Mesothelial cell of epicardium (in vitro differentiated cells): ENCODE results near the gene GLMN. TPM values are rescaled to one million over a fixed set of nuclear protein-coding genes. Genes with fewer than 3 reads are reported as not detected.

ENCODE experiments used
- DNase-seq, 2 experiments: peaks; one replicate each; pipeline ENCODE4 v3.0.0; 2021; ENCODE audit warnings: low spot score in 2 of 2; ENCODE audit not compliant: unreplicated experiment in 2 of 2
- H3K27ac Mint-ChIP-seq: 2 replicates; pipeline ENCODE4 v1.8.0; 2021; ENCODE audit warnings: mixed read lengths
- H3K27me3 Mint-ChIP-seq: 2 replicates; pipeline ENCODE4 v1.8.0; 2021; ENCODE audit warnings: low read depth, mixed read lengths
- H3K36me3 Mint-ChIP-seq: 2 replicates; pipeline ENCODE4 v1.8.0; 2021; ENCODE audit warnings: mixed read lengths
- H3K4me1 Mint-ChIP-seq: 2 replicates; pipeline ENCODE4 v1.8.0; 2021; ENCODE audit warnings: mixed read lengths
- H3K4me3 Mint-ChIP-seq: 2 replicates; pipeline ENCODE4 v1.8.0; 2021; ENCODE audit warnings: mild to moderate bottlenecking, moderate library complexity, mixed read lengths
- H3K9me3 Mint-ChIP-seq: 2 replicates; pipeline ENCODE4 v1.8.0; 2021; ENCODE audit warnings: mixed read lengths
- CTCF ChIP-seq: fragments of 200-600 bp; sonication (generic); IDR thresholded peaks from one replicate; pipeline ENCODE4 v1.5.0; 2021; ENCODE audit warnings: antibody characterized with exemption; ENCODE audit not compliant: unreplicated experiment
- total RNA-seq: library from RNA; stranded (reverse); gene quantifications from 3 replicates; pipeline ENCODE4 v1.2.1, GENCODE V29; 2021

GLMN gene
- total RNA-seq, 1 donor from 2014 or later: 22.7 TPM

GRCh38 chr1:92230736-92231135 is 68.1 kb downstream of the GLMN start:
- no peaks in the 10 kb centered on the region for H3K27me3 Mint-ChIP-seq
- H3K4me1 Mint-ChIP-seq: no peaks in the 10 kb centered on the region
- TF ChIP-seq CTCF: no peak
- H3K36me3 Mint-ChIP-seq: no peaks in the 10 kb centered on the region
- no peak overlapping the region for H3K27ac Mint-ChIP-seq
- H3K9me3 Mint-ChIP-seq: no peaks in the 10 kb centered on the region
- DNase-seq: no peak
- no peak overlapping the region for H3K4me3 Mint-ChIP-seq

GRCh38 chr1:92228401-92228800 is 70.4 kb downstream of the GLMN start:
- no peak overlapping the region for H3K4me3 Mint-ChIP-seq
- DNase-seq: no peak
- H3K9me3 Mint-ChIP-seq: no peaks in the 10 kb centered on the region
- TF ChIP-seq CTCF: no peak
- no peaks in the 10 kb centered on the region for H3K36me3 Mint-ChIP-seq
- H3K27ac Mint-ChIP-seq: no peak overlapping the region
- H3K4me1 Mint-ChIP-seq: no peaks in the 10 kb centered on the region
- H3K27me3 Mint-ChIP-seq: no peaks in the 10 kb centered on the region

GRCh38 chr1:92219028-92219427 is 79.8 kb downstream of the GLMN start:
- no peak for DNase-seq
- Mint-ChIP-seq H3K4me3 (no peak overlapping the region), H3K36me3 (no peaks in the 10 kb centered on the region), H3K27me3 (no peaks in the 10 kb centered on the region), H3K9me3 (peaks cover 3% of the 10 kb centered on the region), H3K4me1 (no peaks in the 10 kb centered on the region), H3K27ac (no peak overlapping the region)
- TF ChIP-seq CTCF: no peak

- no peaks in the 10 kb centered on the region for H3K36me3 Mint-ChIP-seq
- H3K27ac Mint-ChIP-seq: no peak overlapping the region
- no peak for DNase-seq
- H3K9me3 Mint-ChIP-seq: peaks cover 3% of the 10 kb centered on the region
- H3K27me3 Mint-ChIP-seq: no peaks in the 10 kb centered on the region
- H3K4me3 Mint-ChIP-seq: no peak overlapping the region
- H3K4me1 Mint-ChIP-seq: no peaks in the 10 kb centered on the region
- TF ChIP-seq CTCF: no peak
These were observed 80.2 kb downstream of the GLMN start for GRCh38 chr1:92218559-92218958.

GRCh38 chr1:92217721-92218120 is 81.1 kb downstream of the GLMN start, which contains the start of gene C1orf146:
C1orf146 (plus strand) TSS chr1:92217915; CDS start chr1:92231421, 13,506 bp downstream.
- Mint-ChIP-seq H3K36me3 (no peaks in the 10 kb centered on the region), H3K4me1 (no peaks in the 10 kb centered on the region), H3K27me3 (no peaks in the 10 kb centered on the region), H3K9me3 (no peaks in the 10 kb centered on the region), H3K27ac (no peak within 1 kb of the TSS), H3K4me3 (no peak within 1 kb of the TSS)
- DNase-seq: no peak
- TF ChIP-seq CTCF: no peak

- H3K36me3 Mint-ChIP-seq: no peaks in the 10 kb centered on the region
- TF ChIP-seq CTCF: no peak
- no peaks in the 10 kb centered on the region for H3K27me3 Mint-ChIP-seq
- H3K4me3 Mint-ChIP-seq: no peak overlapping the region
- H3K27ac Mint-ChIP-seq: no peak overlapping the region
- H3K9me3 Mint-ChIP-seq: peaks cover 8% of the 10 kb centered on the region
- no peaks in the 10 kb centered on the region for H3K4me1 Mint-ChIP-seq
- DNase-seq: no peak
These were observed 87.6 kb downstream of the GLMN start for GRCh38 chr1:92211166-92211565.
